Progenitor cell of endocrine pancreas (in vitro differentiated cells): ENCODE data around the gene TTC23. TPM values are rescaled to one million over a fixed set of nuclear protein-coding genes. Genes with fewer than 3 reads are reported as not detected.

Experiments used
- DNase-seq: peaks from one replicate; pipeline ENCODE4 v3.0.0; 2021; ENCODE audit warnings: low spot score; ENCODE audit not compliant: unreplicated experiment
- H3K27ac Mint-ChIP-seq: 2 replicates; pipeline ENCODE4 v1.8.0; 2021; ENCODE audit warnings: mild to moderate bottlenecking, moderate library complexity, mixed read lengths
- H3K27me3 Mint-ChIP-seq: 2 replicates; pipeline ENCODE4 v1.8.0; 2021; ENCODE audit warnings: mixed read lengths
- H3K36me3 Mint-ChIP-seq: 2 replicates; pipeline ENCODE4 v1.8.0; 2022; ENCODE audit warnings: mixed read lengths; ENCODE audit not compliant: insufficient read depth
- H3K4me1 Mint-ChIP-seq: 2 replicates; pipeline ENCODE4 v1.8.0; 2021; ENCODE audit warnings: low read depth, mixed read lengths
- H3K4me3 Mint-ChIP-seq: 2 replicates; pipeline ENCODE4 v1.8.0; 2021; ENCODE audit warnings: low read depth, mild to moderate bottlenecking, moderate library complexity, mixed read lengths
- H3K9me3 Mint-ChIP-seq: 2 replicates; pipeline ENCODE4 v1.8.0; 2021; ENCODE audit warnings: low read depth, mixed read lengths
- total RNA-seq: library from RNA; stranded (reverse); gene quantifications from 2 replicates; pipeline ENCODE4 v1.2.1, GENCODE V29; 2021
- TF ChIP-seq, protein P1 (sequence below): fragments of 200-600 bp; sonication (generic); IDR thresholded peaks from one replicate; pipeline ENCODE4 v1.5.0; 2021; ENCODE audit warnings: antibody characterized with exemption, mild to moderate bottlenecking; ENCODE audit not compliant: unreplicated experiment

TTC23 gene
- total RNA-seq, 1 donor from 2014 or later = 28.4 TPM

DNA sequence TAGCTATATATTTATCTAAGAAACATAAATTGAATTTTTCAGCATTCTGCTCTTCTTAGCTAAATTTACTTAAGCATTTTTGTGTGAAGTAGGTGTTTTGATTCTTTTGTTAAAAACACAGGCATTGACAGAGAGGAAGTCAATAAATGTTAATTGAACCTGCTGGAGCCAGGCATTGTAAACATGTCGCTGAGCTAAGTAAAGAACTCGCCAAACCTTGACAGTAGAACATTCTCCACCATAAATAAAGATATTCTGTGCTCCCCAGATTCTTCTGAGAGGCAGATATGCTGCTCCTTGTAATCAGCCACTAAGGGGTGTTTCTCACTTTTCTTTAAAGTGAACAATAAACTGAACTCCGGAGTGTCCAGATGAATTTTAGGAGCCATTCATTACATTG lies 106.1 kb downstream of the TTC23 start:
- no peaks in the 10 kb centered on the region for H3K27me3 Mint-ChIP-seq
- TF ChIP-seq, protein P1, sequence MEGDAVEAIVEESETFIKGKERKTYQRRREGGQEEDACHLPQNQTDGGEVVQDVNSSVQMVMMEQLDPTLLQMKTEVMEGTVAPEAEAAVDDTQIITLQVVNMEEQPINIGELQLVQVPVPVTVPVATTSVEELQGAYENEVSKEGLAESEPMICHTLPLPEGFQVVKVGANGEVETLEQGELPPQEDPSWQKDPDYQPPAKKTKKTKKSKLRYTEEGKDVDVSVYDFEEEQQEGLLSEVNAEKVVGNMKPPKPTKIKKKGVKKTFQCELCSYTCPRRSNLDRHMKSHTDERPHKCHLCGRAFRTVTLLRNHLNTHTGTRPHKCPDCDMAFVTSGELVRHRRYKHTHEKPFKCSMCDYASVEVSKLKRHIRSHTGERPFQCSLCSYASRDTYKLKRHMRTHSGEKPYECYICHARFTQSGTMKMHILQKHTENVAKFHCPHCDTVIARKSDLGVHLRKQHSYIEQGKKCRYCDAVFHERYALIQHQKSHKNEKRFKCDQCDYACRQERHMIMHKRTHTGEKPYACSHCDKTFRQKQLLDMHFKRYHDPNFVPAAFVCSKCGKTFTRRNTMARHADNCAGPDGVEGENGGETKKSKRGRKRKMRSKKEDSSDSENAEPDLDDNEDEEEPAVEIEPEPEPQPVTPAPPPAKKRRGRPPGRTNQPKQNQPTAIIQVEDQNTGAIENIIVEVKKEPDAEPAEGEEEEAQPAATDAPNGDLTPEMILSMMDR = no peak
- H3K4me3 Mint-ChIP-seq = peak overlapping the region; percentile 34
- peaks cover 29% of the 10 kb centered on the region for H3K4me1 Mint-ChIP-seq
- no peaks in the 10 kb centered on the region for H3K9me3 Mint-ChIP-seq
- H3K27ac Mint-ChIP-seq = peak overlapping the region; percentile 92
- H3K36me3 Mint-ChIP-seq = peaks cover 10% of the 10 kb centered on the region
- no peak for DNase-seq

DNA sequence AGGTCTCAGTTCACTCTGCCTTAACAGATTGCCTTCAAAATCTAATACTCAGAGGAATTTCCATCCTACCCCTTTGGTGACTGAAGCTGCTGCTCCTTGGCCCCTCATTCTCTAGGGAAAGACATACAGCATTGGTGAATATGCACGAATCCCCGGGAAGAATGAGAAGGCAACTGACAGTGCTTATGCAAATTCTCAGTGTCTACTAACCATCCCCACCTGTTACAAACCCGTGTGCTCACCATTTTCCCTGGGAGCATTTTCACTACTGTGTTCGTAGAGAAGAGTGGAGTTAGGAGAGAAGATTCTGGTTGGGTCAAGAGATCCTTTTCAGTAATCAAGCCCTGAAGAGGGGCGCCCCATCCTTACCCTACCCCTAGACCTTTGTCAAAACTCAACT lies 106.8 kb downstream of the TTC23 start:
- Mint-ChIP-seq H3K27me3 (no peaks in the 10 kb centered on the region), H3K4me3 (no peak overlapping the region), H3K36me3 (peaks cover 8% of the 10 kb centered on the region), H3K27ac (peak overlapping the region; percentile 53), H3K4me1 (peaks cover 29% of the 10 kb centered on the region), H3K9me3 (no peaks in the 10 kb centered on the region)
- TF ChIP-seq, protein P1 = no peak
- DNase-seq = no peak

DNA sequence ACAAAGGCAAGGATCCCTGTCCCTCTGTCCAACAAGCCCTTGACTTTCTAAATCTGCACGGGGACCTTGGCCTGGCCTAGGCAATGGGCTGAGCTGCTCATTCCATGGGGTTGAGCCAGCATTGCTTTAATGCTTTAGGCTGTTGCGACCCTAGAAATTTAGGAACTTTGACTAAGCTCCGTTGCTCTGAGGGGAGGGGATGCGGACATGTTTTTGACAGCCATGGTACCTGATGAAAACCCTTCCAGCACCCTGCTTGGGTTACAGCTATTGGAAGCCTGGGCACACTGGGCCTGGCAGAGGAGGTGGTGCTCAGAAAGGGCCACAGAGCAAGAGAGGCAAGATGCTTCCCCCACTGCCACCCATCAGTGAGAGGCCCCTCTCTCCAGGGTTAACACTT lies 107.4 kb downstream of the TTC23 start:
- no peak overlapping the region for H3K27ac Mint-ChIP-seq
- H3K27me3 Mint-ChIP-seq = no peaks in the 10 kb centered on the region
- peaks cover 7% of the 10 kb centered on the region for H3K36me3 Mint-ChIP-seq
- no peak for DNase-seq
- H3K4me1 Mint-ChIP-seq = peaks cover 29% of the 10 kb centered on the region
- no peak overlapping the region for H3K4me3 Mint-ChIP-seq
- TF ChIP-seq, protein P1 = no peak
- no peaks in the 10 kb centered on the region for H3K9me3 Mint-ChIP-seq

DNA sequence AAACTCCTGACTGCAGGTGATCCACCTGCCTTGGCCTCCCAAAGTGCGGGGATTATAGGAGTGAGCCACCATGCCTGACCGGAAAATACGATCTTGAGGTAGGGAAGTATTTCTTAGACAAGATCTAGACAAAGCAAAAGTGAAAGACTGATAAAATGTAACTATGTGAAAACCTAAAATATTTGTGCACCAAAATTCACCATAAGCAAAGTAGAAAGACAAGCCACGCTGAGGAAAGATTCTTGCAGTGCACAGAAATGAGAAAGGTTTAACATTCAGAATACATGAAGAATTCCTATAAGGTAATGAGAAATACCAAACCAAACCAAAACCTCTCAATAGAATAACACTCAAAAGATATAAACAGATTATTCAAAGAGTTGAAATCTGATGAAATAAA lies 108.8 kb downstream of the TTC23 start:
- TF ChIP-seq, protein P1 = no peak
- no peak overlapping the region for H3K4me3 Mint-ChIP-seq
- H3K4me1 Mint-ChIP-seq = peaks cover 29% of the 10 kb centered on the region
- H3K36me3 Mint-ChIP-seq = peaks cover 7% of the 10 kb centered on the region
- no peak overlapping the region for H3K27ac Mint-ChIP-seq
- no peaks in the 10 kb centered on the region for H3K9me3 Mint-ChIP-seq
- no peak for DNase-seq
- no peaks in the 10 kb centered on the region for H3K27me3 Mint-ChIP-seq

DNA sequence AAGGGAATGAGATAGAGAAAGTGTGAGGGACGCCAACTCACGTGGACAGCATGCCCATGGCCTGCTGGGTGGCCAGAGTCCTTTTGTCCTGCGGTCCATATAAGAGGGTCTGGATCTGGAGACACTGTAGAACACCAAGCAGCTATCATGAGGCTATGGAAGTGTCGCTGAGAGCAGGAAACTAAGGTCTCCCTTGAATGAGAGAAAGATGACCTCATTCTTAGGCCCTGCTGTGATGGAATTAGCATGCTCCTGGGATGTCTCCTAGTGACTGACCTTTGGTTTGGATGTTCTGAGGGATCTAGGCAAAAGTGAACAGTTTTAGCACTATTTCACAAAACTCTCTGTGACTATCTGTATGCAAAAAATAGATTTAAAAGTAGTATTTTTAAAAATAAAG lies 110.1 kb downstream of the TTC23 start:
- DNase-seq = no peak
- TF ChIP-seq, protein P1 = no peak
- Mint-ChIP-seq H3K27ac (no peak overlapping the region), H3K9me3 (no peaks in the 10 kb centered on the region), H3K27me3 (no peaks in the 10 kb centered on the region), H3K4me1 (peaks cover 21% of the 10 kb centered on the region), H3K36me3 (peaks cover 11% of the 10 kb centered on the region), H3K4me3 (no peak overlapping the region)
